Neural cell (in vitro differentiated cells): Measurements from ENCODE around the gene KCNK18.

Source experiments
- CTCF ChIP-seq: fragments of 450-650 bp; IDR thresholded peaks from 2 replicates; pipeline ENCODE4 v1.5.1; 2014; ENCODE audit warnings: antibody characterized with exemption, mild to moderate bottlenecking, moderate library complexity; ENCODE audit not compliant: poor library complexity, severe bottlenecking
- EP300 ChIP-seq: fragments of 450-650 bp; conservative IDR thresholded peaks from 2 replicates; pipeline ENCODE4 v1.6.1; 2014; ENCODE audit warnings: antibody characterized with exemption, mild to moderate bottlenecking, moderate library complexity; ENCODE audit not compliant: poor library complexity, severe bottlenecking
- EZH2 ChIP-seq: fragments of 200-600, 300-800 bp; shearing (Covaris generic), sonication (generic); IDR thresholded peaks from 2 replicates; pipeline ENCODE4 v1.6.1; 2014; ENCODE audit warnings: antibody characterized with exemption, low read length, borderline replicate concordance, mild to moderate bottlenecking; ENCODE audit not compliant: insufficient read depth, poor library complexity, severe bottlenecking
- MXI1 ChIP-seq: fragments of 450-650 bp; conservative IDR thresholded peaks from 2 replicates; pipeline ENCODE4 v1.6.1; 2014; ENCODE audit warnings: antibody characterized with exemption, mild to moderate bottlenecking; ENCODE audit not compliant: poor library complexity, severe bottlenecking
- POLR2AphosphoS5 ChIP-seq: IDR thresholded peaks from 2 replicates; pipeline ENCODE4 v1.6.1; 2012
- SMC3 ChIP-seq: fragments of 450-650 bp; conservative IDR thresholded peaks from 2 replicates; pipeline ENCODE4 v1.6.1; 2014; ENCODE audit warnings: antibody characterized with exemption, mild to moderate bottlenecking, moderate library complexity; ENCODE audit not compliant: poor library complexity

DNA sequence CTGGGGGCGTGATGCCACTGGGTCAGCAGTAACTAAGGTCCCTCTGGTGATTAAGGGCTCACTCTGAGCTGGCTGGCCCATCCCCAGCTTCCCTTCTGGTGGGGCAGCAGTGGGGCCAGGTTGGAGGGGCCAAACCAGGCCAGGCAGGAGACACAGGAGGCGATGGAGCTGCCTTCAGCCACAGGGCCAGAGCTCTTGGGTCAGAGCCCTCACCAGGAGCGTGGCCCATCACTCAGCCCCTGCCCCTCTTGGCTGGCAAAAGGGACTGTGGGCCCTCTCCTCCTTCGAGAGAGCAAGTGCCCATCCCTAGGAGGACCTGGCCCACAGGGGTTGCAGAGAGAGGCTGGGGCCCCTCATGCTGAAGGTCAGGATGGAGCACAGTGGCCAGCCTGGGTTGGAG is 4.5 kb downstream of the KCNK18 start:
- TF ChIP-seq CTCF (no peak), SMC3 (no peak), POLR2AphosphoS5 (no peak), MXI1 (no peak), EP300 (no peak), EZH2 (no peak)
